ENCODE results near the gene P2RY13.

GRCh38 chr3:151377768-151378385 is 48.5 kb upstream of the P2RY13 start:
- TF ChIP-seq POLR2A (IDR thresholded peaks at IDR 0.05) (no peak), CTCF (IDR thresholded peaks at IDR 0.05) (no peak)
